MCF 10A (cell line): ENCODE results near the gene POU2F3. TPM values are rescaled to one million over a fixed set of nuclear protein-coding genes. Genes with fewer than 3 reads are reported as not detected.

Experiments used
- BruUV-seq: library from RNA; stranded (reverse); fragments of 400-500 nt; replicated peaks from 2 replicates; lab custom pipeline; 2021; lab: Mats Ljungman, UMichigan
- CTCF ChIA-PET: fragments of 300-600 bp; sonication (Branson Sonifier 250); formaldehyde crosslinking; extraction: SDS; loops from one replicate; lab custom pipeline; 2021; ENCODE audit warnings: antibody characterized with exemption, inconsistent platforms; lab: Yijun Ruan, JAX
- POLR2A ChIA-PET: fragments of 300-600, 350-650 bp; sonication (Branson Sonifier 250); formaldehyde crosslinking; extraction: SDS; loops from one replicate; lab custom pipeline; 2020; ENCODE audit warnings: antibody characterized with exemption, inconsistent platforms; lab: Yijun Ruan, JAX
- DNase-seq: peaks from one replicate; pipeline ENCODE4 v3.0.0-alpha.2; 2018; ENCODE audit not compliant: unreplicated experiment
- H3K27ac Mint-ChIP-seq: one replicate; pipeline ENCODE4 v1.8.0; 2022; ENCODE audit warnings: mild to moderate bottlenecking, low read depth, mixed read lengths; ENCODE audit not compliant: unreplicated experiment
- H3K27me3 Mint-ChIP-seq: one replicate; pipeline ENCODE4 v1.8.0; 2022; ENCODE audit warnings: mixed read lengths; ENCODE audit not compliant: insufficient read depth, unreplicated experiment
- H3K36me3 Mint-ChIP-seq: one replicate; pipeline ENCODE4 v1.8.0; 2022; ENCODE audit warnings: mild to moderate bottlenecking, moderate library complexity, mixed read lengths; ENCODE audit not compliant: insufficient read depth, unreplicated experiment
- H3K4me1 Mint-ChIP-seq: one replicate; pipeline ENCODE4 v1.8.0; 2022; ENCODE audit warnings: mixed read lengths; ENCODE audit not compliant: insufficient read depth, unreplicated experiment
- H3K4me3 Mint-ChIP-seq: one replicate; pipeline ENCODE4 v1.8.0; 2022; ENCODE audit warnings: mild to moderate bottlenecking, moderate library complexity, mixed read lengths; ENCODE audit not compliant: unreplicated experiment
- H3K9me3 Mint-ChIP-seq: one replicate; pipeline ENCODE4 v1.8.0; 2022; ENCODE audit warnings: mixed read lengths; ENCODE audit not compliant: unreplicated experiment
- CTCF ChIP-seq: fragments of 200-600 bp; IDR thresholded peaks from one replicate; pipeline ENCODE4 v1.8.0; 2022; ENCODE audit warnings: antibody characterized with exemption, mild to moderate bottlenecking; ENCODE audit not compliant: unreplicated experiment
- intact Hi-C: fragments of 100-400 bp; cut with micrococcal nuclease; formaldehyde crosslinking; loops from 2 replicates; pipeline ENCODE4 v1.14.1; 2022
- total RNA-seq: library from RNA; stranded (reverse); gene quantifications from 2 replicates; pipeline ENCODE4 v1.2.3, GENCODE V29; 2022

The POU2F3 gene
- total RNA-seq, 1 experiment from 2014 or later: not detected

GRCh38 chr11:120332822-120333716 is 93.1 kb downstream of the POU2F3 start:
- Mint-ChIP-seq H3K27me3 (no peaks in the 10 kb centered on the region), H3K36me3 (peaks cover 9% of the 10 kb centered on the region), H3K27ac (peak overlapping the region; percentile 3), H3K9me3 (no peaks in the 10 kb centered on the region), H3K4me1 (peaks cover 40% of the 10 kb centered on the region), H3K4me3 (no peak overlapping the region)
- POLR2A ChIA-PET: interaction anchor here (0.7 to 6.1 kb wide), 9 partner anchors 14 to 241 kb away, joined by 3 to 128 read pairs (median 9); no protein-coding TSS in a partner anchor
- DNase-seq: no peak
- CTCF ChIA-PET: interaction anchor here (0.7 to 1.1 kb wide), 7 partner anchors 9 to 134 kb away, joined by 3 to 6 read pairs (median 4); no protein-coding TSS in a partner anchor
- no peak for TF ChIP-seq CTCF
- BruUV-seq: no TSS peak
- intact Hi-C loops: no loop called here

GRCh38 chr11:120333801-120334200 is 93.9 kb downstream of the POU2F3 start:
- DNase-seq: no peak
- Mint-ChIP-seq H3K27ac (no peak overlapping the region), H3K36me3 (peaks cover 9% of the 10 kb centered on the region), H3K27me3 (no peaks in the 10 kb centered on the region), H3K9me3 (no peaks in the 10 kb centered on the region), H3K4me1 (peaks cover 39% of the 10 kb centered on the region), H3K4me3 (no peak overlapping the region)
- CTCF ChIA-PET: interaction anchor here (0.6 to 4.7 kb wide), 15 partner anchors 15 to 791 kb away, joined by 3 to 23 read pairs (median 4); no protein-coding TSS in a partner anchor
- intact Hi-C loops: no loop called here
- no TSS peak for BruUV-seq
- TF ChIP-seq CTCF: no peak
- POLR2A ChIA-PET: interaction anchor here (0.7 to 6.1 kb wide), 6 partner anchors 67 to 240 kb away, joined by 3 to 128 read pairs (median 46); no protein-coding TSS in a partner anchor

GRCh38 chr11:120334332-120334731 is 94.4 kb downstream of the POU2F3 start:
- intact Hi-C loops: no loop called here
- no peak for TF ChIP-seq CTCF
- DNase-seq: no peak
- no peaks in the 10 kb centered on the region for H3K9me3 Mint-ChIP-seq
- ChIA-PET POLR2A (interaction anchor here (0.7 to 6.1 kb wide), 13 partner anchors 9 to 351 kb away, joined by 3 to 128 read pairs (median 6); partner anchors contain the start of gene TLCD5), CTCF (interaction anchor here (0.6 to 4.7 kb wide), 19 partner anchors 15 to 791 kb away, joined by 3 to 23 read pairs (median 4); no protein-coding TSS in a partner anchor)
- H3K27ac Mint-ChIP-seq: no peak overlapping the region
- BruUV-seq: no TSS peak
- H3K36me3 Mint-ChIP-seq: peaks cover 9% of the 10 kb centered on the region
- peaks cover 42% of the 10 kb centered on the region for H3K4me1 Mint-ChIP-seq
- H3K27me3 Mint-ChIP-seq: no peaks in the 10 kb centered on the region
- H3K4me3 Mint-ChIP-seq: no peak overlapping the region
